HEK293 (cell line): ENCODE data around the gene SLC6A9.

Experiments used
- CTCF ChIA-PET: fragments of 350-600 bp; formaldehyde crosslinking; extraction: SDS; loops from one replicate; lab custom pipeline; 2021; ENCODE audit warnings: antibody characterized with exemption; lab: Yijun Ruan, JAX
- POLR2A ChIA-PET: fragments of 300-600 bp; formaldehyde crosslinking; extraction: SDS; loops from one replicate; lab custom pipeline; 2020; ENCODE audit warnings: antibody characterized with exemption, inconsistent platforms; lab: Yijun Ruan, JAX
- H3K27ac ChIP-seq: fragments of 200-500 bp; sonication (Bioruptor generic); 2 replicates; pipeline ENCODE4 v1.5.1; 2014; ENCODE audit warnings: low read depth, low read length, control low read depth, inconsistent platforms; ENCODE audit errors: extremely low read depth
- H3K36me3 ChIP-seq, 2 experiments: fragments of 200-500 bp in 1 of 2; sonication (Bioruptor generic) in 1 of 2; 1 replicate in 1 of 2; 2 replicates in 1 of 2; pipeline ENCODE4 v1.5.1; 2014 to 2017; ENCODE audit warnings: inconsistent platforms in 2 of 2, low read length in 2 of 2; ENCODE audit not compliant: control insufficient read depth in 2 of 2, insufficient read depth in 1 of 2
- H3K4me1 ChIP-seq: fragments of 200-500 bp; sonication (Bioruptor generic); 2 replicates; pipeline ENCODE4 v1.5.1; 2014; ENCODE audit warnings: mild to moderate bottlenecking, low read length, inconsistent platforms; ENCODE audit not compliant: control insufficient read depth, insufficient read depth
- H3K4me3 ChIP-seq: 2 replicates; pipeline ENCODE4 v1.5.1; 2011; ENCODE audit warnings: low read depth, mild to moderate bottlenecking, control low read depth, low read length, moderate library complexity
- H3K9me3 ChIP-seq: fragments of 200-500 bp; sonication (Bioruptor generic); 2 replicates; pipeline ENCODE4 v1.5.1; 2014; ENCODE audit warnings: low read depth, low read length, inconsistent platforms; ENCODE audit not compliant: control insufficient read depth, insufficient read depth
- GFI1B ChIP-seq: fragments of 450-650 bp; formaldehyde crosslinking; IDR thresholded peaks from 2 replicates; pipeline ENCODE4 v1.5.1; 2016; ENCODE audit warnings: missing biosample characterization, missing genetic modification characterization
- GLIS1 ChIP-seq: fragments of 450-650 bp; formaldehyde crosslinking; IDR thresholded peaks from 2 replicates; pipeline ENCODE4 v1.5.1; 2016; ENCODE audit warnings: missing biosample characterization, missing genetic modification characterization
- KLF1 ChIP-seq: fragments of 450-650 bp; formaldehyde crosslinking; IDR thresholded peaks from 2 replicates; pipeline ENCODE4 v1.5.1; 2016; ENCODE audit warnings: missing biosample characterization, missing genetic modification characterization
- KLF17 ChIP-seq: fragments of 450-650 bp; formaldehyde crosslinking; IDR thresholded peaks from 2 replicates; pipeline ENCODE4 v1.5.1; 2016; ENCODE audit warnings: missing biosample characterization, missing genetic modification characterization
- PBX3 ChIP-seq: sonication (generic); formaldehyde crosslinking; IDR thresholded peaks from 2 replicates; pipeline ENCODE4 v1.8.1; 2022; ENCODE audit warnings: mild to moderate bottlenecking, moderate library complexity, missing genetic modification reagents
- SALL2 ChIP-seq: fragments of 450-650 bp; formaldehyde crosslinking; IDR thresholded peaks from 2 replicates; pipeline ENCODE4 v1.5.0; 2017; ENCODE audit warnings: missing biosample characterization, mild to moderate bottlenecking, missing genetic modification characterization, borderline replicate concordance
- ZBTB1 ChIP-seq: fragments of 450-650 bp; formaldehyde crosslinking; IDR thresholded peaks from 2 replicates; pipeline ENCODE4 v1.5.1; 2016; ENCODE audit warnings: missing biosample characterization, missing genetic modification characterization
- ZBTB44 ChIP-seq: fragments of 450-650 bp; IDR thresholded peaks from 2 replicates; pipeline ENCODE4 v1.5.1; 2018; ENCODE audit warnings: missing biosample characterization, mild to moderate bottlenecking, missing genetic modification characterization
- ZBTB6 ChIP-seq: fragments of 450-650 bp; formaldehyde crosslinking; IDR thresholded peaks from 2 replicates; pipeline ENCODE4 v1.5.1; 2017; ENCODE audit warnings: missing biosample characterization, missing genetic modification characterization
- ZFP41 ChIP-seq: fragments of 450-650 bp; formaldehyde crosslinking; IDR thresholded peaks from 2 replicates; pipeline ENCODE4 v1.5.1; 2016; ENCODE audit warnings: missing biosample characterization, missing genetic modification characterization, borderline replicate concordance
- ZFP69B ChIP-seq: fragments of 450-650 bp; formaldehyde crosslinking; IDR thresholded peaks from 2 replicates; pipeline ENCODE4 v1.5.1; 2016; ENCODE audit warnings: missing biosample characterization, missing genetic modification characterization
- ZNF132 ChIP-seq: fragments of 450-650 bp; formaldehyde crosslinking; IDR thresholded peaks from 2 replicates; pipeline ENCODE4 v1.5.1; 2017; ENCODE audit warnings: missing biosample characterization, missing genetic modification characterization, borderline replicate concordance
- ZNF324 ChIP-seq: fragments of 450-650 bp; formaldehyde crosslinking; IDR thresholded peaks from 2 replicates; pipeline ENCODE4 v1.5.1; 2016; ENCODE audit warnings: missing biosample characterization, missing genetic modification characterization
- ZNF335 ChIP-seq: fragments of 450-650 bp; formaldehyde crosslinking; conservative IDR thresholded peaks from 2 replicates; pipeline ENCODE4 v1.5.1; 2016; ENCODE audit warnings: missing biosample characterization, missing genetic modification characterization
- ZNF341 ChIP-seq: fragments of 450-650 bp; formaldehyde crosslinking; IDR thresholded peaks from 2 replicates; pipeline ENCODE4; 2016; ENCODE audit warnings: low read depth, missing biosample characterization, missing genetic modification characterization
- ZNF423 ChIP-seq: fragments of 450-650 bp; formaldehyde crosslinking; IDR thresholded peaks from 2 replicates; pipeline ENCODE4 v1.5.1; 2016; ENCODE audit warnings: missing biosample characterization, missing genetic modification characterization
- ZNF571 ChIP-seq: fragments of 450-650 bp; formaldehyde crosslinking; IDR thresholded peaks from 2 replicates; pipeline ENCODE4 v1.5.0; 2017; ENCODE audit warnings: missing biosample characterization, missing genetic modification characterization
- ZNF585B ChIP-seq: fragments of 450-650 bp; formaldehyde crosslinking; IDR thresholded peaks from 2 replicates; pipeline ENCODE4 v1.5.1; 2016; ENCODE audit warnings: missing biosample characterization, missing genetic modification characterization
- ZNF600 ChIP-seq: fragments of 450-650 bp; formaldehyde crosslinking; IDR thresholded peaks from 2 replicates; pipeline ENCODE4 v1.5.1; 2016; ENCODE audit warnings: missing biosample characterization, missing genetic modification characterization
- ZNF785 ChIP-seq: fragments of 450-650 bp; formaldehyde crosslinking; IDR thresholded peaks from 2 replicates; pipeline ENCODE4 v1.5.1; 2016; ENCODE audit warnings: missing biosample characterization, missing genetic modification characterization
- ZNF843 ChIP-seq: fragments of 450-650 bp; formaldehyde crosslinking; IDR thresholded peaks from 2 replicates; pipeline ENCODE4 v1.5.1; 2016; ENCODE audit warnings: missing biosample characterization, missing genetic modification characterization
- ZSCAN4 ChIP-seq: fragments of 450-650 bp; formaldehyde crosslinking; IDR thresholded peaks from 2 replicates; pipeline ENCODE4 v1.5.1; 2017; ENCODE audit warnings: missing biosample characterization, missing genetic modification characterization

SLC6A9 gene

GRCh38 chr1:44033041-44033575 is 1.8 kb upstream of the SLC6A9 start:
- ChIA-PET CTCF (interaction anchor here (0.6 to 7.8 kb wide), 4 partner anchors 14 to 896 kb away, joined by 3 to 110 read pairs (median 52); no protein-coding TSS in a partner anchor), POLR2A (interaction anchor here (1.0 kb wide), 1 partner anchor 14 kb away, joined by 4 read pairs; no protein-coding TSS in a partner anchor)
- Histone ChIP-seq H3K9me3 (no peaks in the 10 kb centered on the region), H3K27ac (no peak overlapping the region), H3K4me3 (no peak overlapping the region), H3K36me3 (no peaks in the 10 kb centered on the region), H3K4me1 (peaks cover 5% of the 10 kb centered on the region; the same call in 1 of the 2 replicates)
- TF ChIP-seq ZNF132: no peak
- no peak for TF ChIP-seq ZNF571
- TF ChIP-seq ZNF600 (tag by site-specific recombination): no peak

GRCh38 chr1:44032170-44032790 is 1.0 kb upstream of the SLC6A9 start:
- Histone ChIP-seq H3K4me1 (peaks cover 5% of the 10 kb centered on the region; the same call in 1 of the 2 replicates), H3K27ac (no peak overlapping the region), H3K4me3 (no peak overlapping the region), H3K36me3 (no peaks in the 10 kb centered on the region), H3K9me3 (no peaks in the 10 kb centered on the region)
- CTCF ChIA-PET: interaction anchor here (0.6 to 7.8 kb wide), 5 partner anchors 16 to 897 kb away, joined by 3 to 110 read pairs (median 4); no protein-coding TSS in a partner anchor
- TF ChIP-seq GLIS1 (tag by site-specific recombination) (0 out of 2 replicates have a peak, but pooled peaks have one; percentile 18), ZNF341 (peak; percentile 87), ZNF324 (no peak)
- POLR2A ChIA-PET: no interaction called here

- Histone ChIP-seq H3K4me3 (peak overlapping the region; percentile 67), H3K27ac (peak overlapping the region; percentile 85), H3K4me1 (peaks cover 5% of the 10 kb centered on the region; the same call in 1 of the 2 replicates), H3K36me3 (no peaks in the 10 kb centered on the region), H3K9me3 (no peaks in the 10 kb centered on the region)
- CTCF ChIA-PET: interaction anchor here (1.1 to 7.8 kb wide), 4 partner anchors 17 to 267 kb away, joined by 3 to 110 read pairs (median 6); no protein-coding TSS in a partner anchor
- POLR2A ChIA-PET: interaction anchor here (0.6 to 1.7 kb wide), 5 partner anchors 8 to 172 kb away, joined by 3 to 6 read pairs (median 3); partner anchors contain the start of gene ATP6V0B
- TF ChIP-seq GFI1B (tag by site-specific recombination) (no peak), ZNF341 (no peak), ZBTB1 (tag by site-specific recombination) (peak; percentile 84; the same call in 1 of the 2 replicates), ZBTB6 (peak; percentile 96), KLF17 (peak; percentile 54; the same call in 1 of the 2 replicates), ZNF843 (tag by site-specific recombination) (peak; percentile 28; the same call in 1 of the 2 replicates), SALL2 (no peak), ZFP41 (tag by site-specific recombination) (peak; percentile 68; the same call in 1 of the 2 replicates), ZNF585B (tag by site-specific recombination) (no peak), ZBTB44 (no peak), ZFP69B (tag by site-specific recombination) (peak; percentile 80), ZSCAN4 (tag by site-specific recombination) (peak; percentile 96), ZNF335 (tag by site-specific recombination) (peak; percentile 94), ZNF423 (tag by site-specific recombination) (peak; percentile 85), PBX3 (no peak), KLF1 (tag by site-specific recombination) (no peak; the same call in 1 of the 2 replicates), ZNF785 (tag by site-specific recombination) (peak; percentile 51; the same call in 1 of the 2 replicates)
These were observed 534 bp downstream of the SLC6A9 start for GRCh38 chr1:44030605-44031251.
